ENCODE measurements around the gene SLC4A2. TPM values are rescaled to one million over a fixed set of nuclear protein-coding genes. Genes with fewer than 3 reads are reported as not detected.
A peak's percentile ranks its signal among the peaks of the same experiment; 100 is the strongest.

The SLC4A2 gene
- total RNA-seq, 2 donors from 2014 or later: 265 to 284 TPM

GRCh38 chr7:151017370-151017952 lies 41.9 kb upstream of the SLC4A2 start:
- 80 to 88% methylated on average over 8 to 13 of the region's 13 CpGs for WGBS, 2 experiments (ENCODE audit: insufficient coverage in 1 of 2, insufficient read length in 1 of 2)
- no peak overlapping the region for H3K9ac ChIP-seq (ENCODE audit: extremely low read depth, low read length, poor library complexity, severe bottlenecking)
- Mint-ChIP-seq H3K36me3 (ENCODE audit: low read depth) (no peaks in the 10 kb centered on the region), H3K27ac (no peak overlapping the region), H3K27me3 (ENCODE audit: insufficient read depth) (peaks cover 92% of the 10 kb centered on the region), H3K4me3 (peak overlapping the region; percentile 50), H3K4me1 (peaks cover 21% of the 10 kb centered on the region), H3K9me3 (peaks cover 3% of the 10 kb centered on the region)
- H3K4me1 ChIP-seq (ENCODE audit: control insufficient read depth, insufficient read depth, low read length): no peaks in the 10 kb centered on the region
- no peaks in the 10 kb centered on the region for H3K36me3 ChIP-seq (ENCODE audit: control insufficient read depth, insufficient read depth, low read length)
- no peak for TF ChIP-seq CTCF (conservative IDR thresholded peaks at IDR 0.05)
- peak; percentile 51 for DNase-seq
- H3K9me3 ChIP-seq (ENCODE audit: control insufficient read depth, low read length): no peaks in the 10 kb centered on the region
- H3K4me3 ChIP-seq (ENCODE audit: low read length): no peak overlapping the region
- H3K27me3 ChIP-seq (ENCODE audit: control insufficient read depth, insufficient read depth, low read length, poor library complexity, severe bottlenecking): peaks cover 46% of the 10 kb centered on the region
- H3K27ac ChIP-seq (ENCODE audit: low read depth, low read length): no peak overlapping the region

- Histone ChIP-seq H3K9me3 (ENCODE audit: control insufficient read depth, low read length) (no peaks in the 10 kb centered on the region), H3K36me3 (ENCODE audit: control insufficient read depth, insufficient read depth, low read length) (no peaks in the 10 kb centered on the region), H3K9ac (ENCODE audit: extremely low read depth, low read length, poor library complexity, severe bottlenecking) (no peak overlapping the region), H3K27me3 (ENCODE audit: control insufficient read depth, insufficient read depth, low read length, poor library complexity, severe bottlenecking) (peaks cover 46% of the 10 kb centered on the region), H3K4me3 (ENCODE audit: low read length) (no peak overlapping the region), H3K4me1 (ENCODE audit: control insufficient read depth, insufficient read depth, low read length) (no peaks in the 10 kb centered on the region), H3K27ac (ENCODE audit: low read depth, low read length) (no peak overlapping the region)
- H3K27me3 Mint-ChIP-seq (ENCODE audit: insufficient read depth): peaks cover 89% of the 10 kb centered on the region
- H3K36me3 Mint-ChIP-seq (ENCODE audit: low read depth): no peaks in the 10 kb centered on the region
- peak; percentile 98 for TF ChIP-seq CTCF (conservative IDR thresholded peaks at IDR 0.05)
- peak overlapping the region; percentile 50 for H3K4me3 Mint-ChIP-seq
- H3K4me1 Mint-ChIP-seq: peaks cover 18% of the 10 kb centered on the region
- WGBS, 2 experiments (ENCODE audit: insufficient coverage in 1 of 2, insufficient read length in 1 of 2): 19 to 50% methylated on average over 5 to 34 of the region's 34 CpGs
- peak; percentile 98 for DNase-seq
- H3K9me3 Mint-ChIP-seq: peaks cover 3% of the 10 kb centered on the region
- no peak overlapping the region for H3K27ac Mint-ChIP-seq
Observed at GRCh38 chr7:151017953-151018420, 41.4 kb upstream of the SLC4A2 start.

GRCh38 chr7:151018421-151019129 lies 40.8 kb upstream of the SLC4A2 start:
- Histone ChIP-seq H3K9ac (ENCODE audit: extremely low read depth, low read length, poor library complexity, severe bottlenecking) (no peak overlapping the region), H3K4me3 (ENCODE audit: low read length) (peak overlapping the region; percentile 47), H3K27ac (ENCODE audit: low read depth, low read length) (no peak overlapping the region), H3K9me3 (ENCODE audit: control insufficient read depth, low read length) (no peaks in the 10 kb centered on the region), H3K27me3 (ENCODE audit: control insufficient read depth, insufficient read depth, low read length, poor library complexity, severe bottlenecking) (peaks cover 46% of the 10 kb centered on the region), H3K36me3 (ENCODE audit: control insufficient read depth, insufficient read depth, low read length) (no peaks in the 10 kb centered on the region), H3K4me1 (ENCODE audit: control insufficient read depth, insufficient read depth, low read length) (no peaks in the 10 kb centered on the region)
- WGBS, 2 experiments (ENCODE audit: insufficient coverage in 1 of 2, insufficient read length in 1 of 2): 6 to 11% methylated on average over 29 to 79 of the region's 82 CpGs
- Mint-ChIP-seq H3K36me3 (ENCODE audit: low read depth) (no peaks in the 10 kb centered on the region), H3K4me3 (peak overlapping the region; percentile 50), H3K27ac (no peak overlapping the region), H3K27me3 (ENCODE audit: insufficient read depth) (peaks cover 92% of the 10 kb centered on the region), H3K4me1 (peaks cover 18% of the 10 kb centered on the region), H3K9me3 (peaks cover 3% of the 10 kb centered on the region)
- peak; percentile 70 for DNase-seq
- TF ChIP-seq CTCF (conservative IDR thresholded peaks at IDR 0.05): no peak
